Measurements from ENCODE around the gene HAVCR1.
"Not testable (repeated sequence)": the region's sequence is repeated elsewhere in the genome, so short reads cannot be mapped to it uniquely, and the experiment has no call there.

HAVCR1 gene

GRCh38 chr5:157059093-157059539 is at the start of gene HAVCR1:
Gene HAVCR1 (minus strand): TSS chr5:157059116. CDS start chr5:157057943, 1,173 bp downstream.
- no peak for DNase-seq

DNA sequence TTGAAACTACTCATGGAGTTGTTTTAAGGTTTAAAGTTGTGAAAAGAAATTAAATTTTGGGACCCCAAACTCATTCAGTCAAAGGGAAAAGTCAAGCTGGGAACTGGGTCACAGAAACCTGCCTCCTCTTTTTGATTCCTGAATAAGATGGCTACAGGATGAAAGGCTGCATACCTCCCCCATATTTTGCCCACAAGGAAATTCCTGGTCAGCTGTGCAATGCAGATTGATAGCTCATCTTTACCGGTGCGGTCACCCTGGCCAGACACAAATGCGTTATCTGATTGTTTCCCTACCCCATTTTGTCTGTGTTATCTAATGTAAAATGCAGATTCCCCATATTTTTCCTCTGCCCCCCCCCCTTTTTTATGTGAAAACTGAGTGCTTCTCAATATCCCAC is 48.6 kb upstream of the HAVCR1 start:
- DNase-seq = no peak

- DNase-seq = peak; percentile 18
These were observed 47.9 kb upstream of the HAVCR1 start for GRCh38 chr5:157106630-157107461.

GRCh38 chr5:157100140-157100679 is 41.3 kb upstream of the HAVCR1 start:
- no peak for DNase-seq

GRCh38 chr5:157088342-157088990 is 29.6 kb upstream of the HAVCR1 start:
- DNase-seq = no peak

DNA sequence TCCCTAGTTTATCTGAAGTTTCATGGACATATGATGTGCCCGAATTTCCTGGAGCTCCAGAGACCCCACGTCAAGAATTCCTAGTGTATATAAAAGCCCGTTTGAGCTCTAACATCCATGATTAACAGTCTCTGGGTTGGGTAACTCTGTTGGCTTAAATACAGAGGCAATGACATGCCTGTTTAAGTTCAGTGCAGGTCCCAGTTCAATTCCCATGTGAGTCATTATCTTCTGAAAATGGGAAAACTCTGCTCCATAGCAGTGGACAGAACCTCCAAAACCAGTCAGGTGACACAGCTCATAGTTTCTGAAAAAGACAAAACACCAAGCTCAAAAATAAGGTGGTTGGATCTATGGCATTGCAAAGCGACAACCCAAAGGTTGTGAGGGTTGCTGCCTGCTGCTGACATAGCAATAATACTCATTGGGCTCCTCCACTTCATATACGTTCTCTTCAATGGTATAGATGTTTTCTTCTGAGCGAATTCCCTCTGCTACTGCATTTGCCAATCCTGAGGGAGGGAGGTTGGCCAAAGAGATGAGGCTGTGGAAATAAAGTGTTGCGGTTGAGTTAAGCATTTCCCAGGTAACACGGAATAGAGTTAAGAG is 27.9 kb upstream of the HAVCR1 start:
- DNase-seq = no peak

DNA sequence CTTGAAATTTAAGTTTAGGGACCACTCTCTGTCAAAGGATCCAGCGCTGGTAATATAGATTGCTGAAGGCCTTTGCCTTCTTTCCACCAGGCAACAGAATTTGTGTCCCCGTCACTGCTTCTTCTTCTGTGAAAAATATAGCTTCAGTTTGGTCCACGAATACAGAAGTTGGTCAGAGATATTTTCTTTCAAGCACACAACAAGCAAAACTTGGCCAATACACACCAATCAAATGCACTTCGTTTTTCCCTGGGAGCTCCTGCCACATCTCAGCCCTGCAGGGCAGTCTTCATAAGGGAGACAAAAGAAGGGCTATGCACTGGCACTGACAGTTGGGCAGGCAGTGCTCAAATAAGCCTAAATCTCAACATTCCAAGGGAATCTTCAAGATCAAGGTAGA is 27.0 kb upstream of the HAVCR1 start:
- DNase-seq = no peak

DNA sequence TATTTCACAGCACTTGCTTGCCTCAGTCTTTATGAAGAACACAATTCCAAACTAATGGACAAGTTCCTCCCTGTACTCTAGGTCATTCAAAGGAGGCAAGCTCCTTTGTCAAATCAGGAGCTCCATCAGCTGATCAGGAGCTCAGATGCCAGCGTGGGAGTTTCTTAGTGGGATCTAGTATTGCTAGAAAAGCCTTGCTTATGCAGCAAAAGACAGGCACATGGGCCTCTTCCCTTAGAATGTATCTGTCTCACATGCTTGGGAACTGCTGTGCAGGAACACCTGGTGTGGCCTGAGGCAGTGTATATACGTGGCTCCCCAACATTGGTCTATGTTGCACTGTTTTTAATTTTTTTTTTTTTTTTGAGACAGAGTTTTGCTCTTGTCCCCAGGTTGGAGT is 21.4 kb upstream of the HAVCR1 start:
- DNase-seq = no peak

DNA sequence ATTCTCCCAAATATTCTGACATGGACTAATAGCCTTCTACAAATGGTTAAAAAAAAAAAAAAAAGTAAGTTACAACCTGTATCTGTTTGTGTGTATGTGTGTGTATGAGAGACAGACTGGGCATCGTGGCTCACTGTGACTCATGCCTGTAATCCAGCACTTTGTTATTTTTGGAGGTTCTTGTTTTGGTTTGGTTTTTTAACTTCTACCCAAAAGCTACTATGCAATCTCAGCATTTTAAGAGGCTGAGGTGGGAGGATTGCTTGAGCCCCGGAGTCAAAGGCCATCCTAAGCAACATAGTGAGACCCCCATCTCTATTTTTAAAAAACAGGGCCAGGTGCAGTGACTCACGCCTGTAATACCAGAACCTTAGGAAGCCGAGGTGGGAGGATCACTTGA is 17.6 kb upstream of the HAVCR1 start:
- DNase-seq = peak; percentile 7

GRCh38 chr5:157072508-157072907 is 13.6 kb upstream of the HAVCR1 start:
- peak; percentile 15 for DNase-seq

GRCh38 chr5:157069949-157070348 is 11.0 kb upstream of the HAVCR1 start:
- DNase-seq = no peak

GRCh38 chr5:157068785-157069184 is 9.9 kb upstream of the HAVCR1 start:
- DNase-seq = no peak

DNA sequence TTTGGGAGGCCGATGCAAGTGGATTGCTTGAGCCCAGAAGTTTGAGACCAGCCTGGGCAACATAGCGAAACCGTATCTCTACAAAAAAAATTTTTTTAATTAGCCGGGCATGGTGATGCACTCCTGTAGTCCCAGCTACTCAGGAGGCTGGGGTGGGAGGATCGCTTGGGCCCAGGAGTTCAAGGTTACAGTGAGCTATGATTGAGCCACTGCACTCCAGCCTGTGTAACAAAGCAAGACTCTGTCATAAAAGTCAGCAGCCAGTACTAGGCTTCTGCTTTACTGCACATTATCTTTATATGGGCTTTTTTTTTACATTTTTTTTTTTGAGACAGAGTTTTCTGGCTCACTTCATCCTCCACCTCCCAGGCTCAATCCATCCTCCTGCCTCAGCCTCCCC is 9.4 kb upstream of the HAVCR1 start:
- no peak for DNase-seq

- no peak for DNase-seq
These were observed 8.1 kb upstream of the HAVCR1 start for GRCh38 chr5:157067005-157067404.

GRCh38 chr5:157066080-157066479 is 7.2 kb upstream of the HAVCR1 start:
- DNase-seq = no peak

DNA sequence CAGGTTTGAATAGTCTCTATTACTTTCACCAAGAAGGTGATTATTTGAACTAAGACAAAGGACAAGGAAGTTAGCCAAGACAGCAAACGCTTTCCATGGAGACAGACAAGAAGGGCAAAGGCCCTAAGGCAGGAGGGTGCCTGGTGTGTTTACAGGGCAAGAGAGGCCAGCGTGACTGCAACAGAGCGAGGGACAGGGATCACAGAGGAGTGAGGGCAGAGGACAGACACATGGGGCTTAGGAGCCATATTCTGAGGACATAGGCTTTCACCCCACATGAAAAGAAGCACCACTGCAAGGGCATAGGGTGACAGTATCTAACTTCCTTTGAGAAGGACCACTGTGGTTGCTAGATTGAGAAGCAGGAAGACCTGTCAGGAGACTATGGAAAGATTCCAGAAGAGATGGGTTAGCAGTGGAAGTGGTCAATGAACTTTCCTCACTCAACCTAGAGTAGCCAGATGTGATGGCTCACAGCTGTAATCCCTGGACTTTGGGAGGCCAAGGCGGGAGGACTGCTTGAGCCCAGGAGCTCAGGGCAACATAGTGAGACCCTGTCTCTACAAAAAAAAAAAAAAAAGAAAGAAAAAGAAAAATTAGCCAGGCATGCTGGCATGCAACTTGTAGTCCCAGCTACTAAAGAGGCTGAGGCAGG is 5.0 kb upstream of the HAVCR1 start:
- DNase-seq = no peak

GRCh38 chr5:157059891-157060290 is 975 bp upstream of the HAVCR1 start:
- no peak for DNase-seq

DNA sequence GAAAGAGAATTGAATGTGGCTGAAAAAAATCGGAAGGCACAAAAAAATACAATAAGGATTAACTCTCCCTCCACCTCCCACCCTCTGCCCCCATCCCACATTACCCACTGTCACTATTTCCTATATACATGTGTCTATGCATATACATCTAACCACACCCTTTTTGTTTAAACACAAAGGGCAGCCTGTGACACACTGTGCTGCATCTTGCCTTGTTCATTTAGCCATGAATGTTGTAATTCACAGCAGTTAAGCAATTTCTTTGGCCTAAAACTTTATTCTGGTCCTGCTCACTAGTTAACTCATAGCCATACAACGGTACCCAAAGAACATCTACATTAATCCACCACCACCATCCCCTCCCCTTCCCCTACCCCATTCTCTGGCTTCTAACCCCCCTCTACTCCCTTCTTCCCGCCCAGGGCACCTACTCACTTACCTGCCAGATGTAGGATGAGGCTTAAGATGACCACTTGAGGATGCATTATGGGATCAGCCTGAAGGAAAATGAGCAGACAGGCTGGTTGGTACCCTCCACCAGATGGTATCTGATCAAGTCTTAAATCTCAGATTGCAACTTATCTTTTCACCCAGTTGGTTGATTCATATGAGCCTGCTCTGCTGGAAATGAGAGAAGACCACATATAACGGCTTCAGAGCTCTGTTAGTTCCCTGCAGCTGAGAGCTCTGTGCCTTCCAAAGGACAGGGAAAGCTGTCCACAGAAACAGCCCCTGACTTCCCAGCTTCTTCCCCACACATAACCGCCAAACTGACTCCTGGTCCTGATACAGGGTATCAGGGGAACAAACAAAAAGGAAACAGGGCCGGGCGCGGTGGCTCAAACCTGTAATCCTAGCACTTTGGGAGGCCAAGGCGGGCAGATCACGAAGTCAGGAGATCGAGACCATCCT is 1.2 kb downstream of the HAVCR1 start:
- no peak for DNase-seq

DNA sequence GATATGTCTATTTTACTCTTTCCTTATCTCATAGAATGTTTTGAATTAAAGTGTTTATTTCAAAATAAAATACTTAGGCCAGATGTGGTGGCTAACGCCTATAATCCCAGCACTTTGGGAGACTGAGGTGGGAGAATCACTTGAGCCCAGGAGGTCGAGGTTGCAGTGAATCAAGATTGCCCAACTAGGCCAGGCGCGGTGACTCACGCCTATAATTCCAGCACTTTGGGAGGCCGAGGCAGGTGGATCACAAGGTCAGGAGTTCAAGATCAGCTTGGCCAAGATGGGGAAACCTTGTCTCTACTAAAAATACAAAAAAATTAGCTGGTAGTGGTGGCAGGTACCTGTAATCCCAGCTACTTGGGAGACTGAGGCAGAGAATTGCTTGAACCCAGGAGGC is 2.1 kb downstream of the HAVCR1 start:
- DNase-seq = not testable (repeated sequence)

DNA sequence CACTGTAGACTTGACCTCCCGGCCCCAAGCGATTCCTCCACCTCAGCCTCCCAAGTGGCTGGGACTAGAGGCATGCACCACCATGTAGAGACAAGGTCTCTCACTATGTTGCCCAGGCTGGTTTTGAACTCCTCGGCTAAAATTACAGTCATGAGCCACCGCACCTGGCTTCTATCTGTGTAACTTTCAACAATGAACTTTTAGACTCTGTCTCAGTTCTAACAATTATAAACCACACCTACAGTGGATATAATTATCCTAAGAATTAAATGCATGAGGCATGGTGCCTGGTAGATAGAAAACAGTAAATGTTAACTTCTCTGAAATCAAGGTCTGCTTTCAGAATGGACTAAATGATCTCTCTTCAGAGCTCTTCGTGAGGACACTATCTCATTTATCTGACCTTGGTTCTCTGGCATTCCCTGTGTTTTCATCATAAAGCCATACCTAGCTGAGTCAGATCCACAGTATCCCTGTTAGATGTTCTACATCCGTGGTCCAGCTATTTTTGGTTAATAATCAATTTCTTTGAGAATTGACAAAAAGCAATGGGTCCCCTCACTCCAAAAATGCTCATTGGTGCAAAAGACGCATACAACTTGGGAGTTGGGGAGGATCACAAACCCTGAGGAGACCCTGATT is 7.2 kb downstream of the HAVCR1 start:
- no peak for DNase-seq

DNA sequence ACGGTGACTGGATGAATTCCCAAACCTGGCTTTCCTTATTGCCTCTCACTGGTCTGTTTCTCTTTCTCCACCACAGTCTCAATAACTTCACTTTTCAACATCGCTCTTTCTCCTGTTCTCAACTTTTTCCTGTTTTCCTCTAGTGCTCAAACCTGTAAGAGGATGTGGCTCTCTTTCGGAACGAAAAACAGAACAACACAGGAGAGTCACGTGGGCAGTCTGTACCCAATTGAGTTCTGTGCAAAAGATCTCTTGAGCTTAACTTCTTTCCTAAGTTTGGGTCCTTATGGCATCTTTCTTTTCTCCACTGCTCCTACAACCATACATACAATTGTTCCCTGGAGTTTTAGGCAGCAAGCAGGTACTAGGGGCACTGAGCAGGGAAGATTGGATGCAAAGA is 8.9 kb downstream of the HAVCR1 start:
- DNase-seq = peak; percentile 14

- no peak for DNase-seq
These were observed 9.3 kb downstream of the HAVCR1 start for GRCh38 chr5:157049605-157050004.

All from CD4-positive, alpha-beta T cell treated with Interleukin-4 for 4 hours (primary cell).